GM18498 (cell line): ENCODE measurements around the gene LRRC75A.

Experiments used
- ATAC-seq: cut with Tn5 transposase; IDR thresholded peaks from one replicate; pipeline ENCODE4 v1.9.1; 2021; ENCODE audit warnings: mild to moderate bottlenecking, moderate library complexity; ENCODE audit not compliant: unreplicated experiment

The LRRC75A gene

GRCh38 chr17:16494059-16494458 lies 2.1 kb upstream of the LRRC75A start:
- no peak for ATAC-seq

DNA sequence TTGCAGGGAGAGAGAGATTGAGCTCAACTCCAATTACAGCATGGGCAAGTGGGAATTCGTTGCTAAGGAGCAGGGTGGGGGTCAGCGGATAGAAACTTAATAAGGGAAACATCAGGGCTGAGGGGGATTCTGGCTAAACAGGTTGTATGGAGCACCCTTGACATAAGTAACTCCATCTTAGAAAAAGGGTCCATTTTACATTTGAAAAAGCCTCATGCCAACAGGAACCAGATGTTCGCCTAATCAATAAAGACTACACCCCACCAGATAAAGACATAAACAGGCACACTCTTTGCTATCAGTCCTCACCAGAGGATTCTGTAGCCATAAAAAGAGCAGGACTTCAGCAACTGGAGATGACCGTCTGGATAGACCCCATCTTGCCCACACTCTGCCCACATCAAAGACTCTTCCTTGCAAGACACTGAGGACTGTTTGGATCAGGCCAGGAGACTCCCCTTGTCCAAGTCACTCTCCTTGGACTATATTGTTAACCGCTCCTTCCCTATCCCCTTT lies 1.6 kb upstream of the LRRC75A start:
- ATAC-seq = no peak

GRCh38 chr17:16492613-16493530 lies 879 bp upstream of the LRRC75A start:
- ATAC-seq = no peak

DNA sequence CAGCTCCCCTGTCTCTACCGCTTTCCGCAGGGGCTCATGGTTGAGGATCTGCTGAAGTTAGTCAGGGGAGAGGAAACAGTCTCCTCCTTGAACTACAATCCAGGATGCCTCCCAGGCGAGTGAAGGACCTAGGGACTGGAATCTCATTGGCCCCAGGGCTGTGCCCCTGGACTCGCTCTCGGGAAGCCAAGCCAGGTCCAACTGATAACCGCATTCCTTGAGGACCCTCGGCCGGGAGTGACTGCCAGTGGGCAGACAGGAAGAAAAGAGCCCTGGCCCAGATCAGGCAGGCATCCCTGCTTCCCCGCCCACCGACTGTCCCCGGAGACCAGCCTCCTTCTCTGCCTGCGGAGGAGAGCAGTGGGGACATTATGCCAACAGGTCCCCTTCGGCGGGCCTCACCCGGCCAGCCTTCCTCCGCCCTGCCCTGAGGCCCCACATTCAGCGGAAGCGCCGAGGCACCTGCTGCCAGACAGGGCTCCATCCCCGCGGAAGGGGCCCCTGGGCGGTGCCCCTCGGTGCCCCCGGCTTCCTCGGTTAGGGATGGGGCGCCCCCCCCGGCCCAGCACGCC lies 776 bp downstream of the LRRC75A start:
- ATAC-seq = peak; percentile 12

- ATAC-seq = no peak
These were observed 2.6 kb downstream of the LRRC75A start for GRCh38 chr17:16489431-16489830.

DNA sequence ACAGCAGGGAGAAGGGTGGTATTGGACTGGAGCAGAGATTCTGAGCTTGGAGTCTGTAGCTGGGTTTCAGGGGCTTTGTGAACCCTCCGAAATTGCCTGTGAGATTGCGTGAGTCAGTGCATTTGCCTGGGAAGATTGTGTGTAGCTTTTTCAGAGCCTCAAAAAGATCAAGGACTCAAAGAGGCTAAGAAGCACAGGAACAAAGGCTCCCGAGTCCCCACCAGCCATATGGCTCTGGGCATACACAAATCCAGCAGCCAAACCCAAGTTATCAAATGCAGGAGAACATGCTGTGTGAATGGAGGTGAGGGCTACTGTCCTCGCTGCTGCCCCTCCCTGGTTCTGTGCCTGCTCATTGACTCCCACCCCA lies 3.0 kb downstream of the LRRC75A start:
- ATAC-seq = no peak

GRCh38 chr17:16488186-16488967 lies 3.6 kb downstream of the LRRC75A start:
- ATAC-seq = no peak

- ATAC-seq = no peak
These were observed 5.4 kb downstream of the LRRC75A start for GRCh38 chr17:16486373-16487250.

GRCh38 chr17:16484445-16485175 lies 7.4 kb downstream of the LRRC75A start:
- no peak for ATAC-seq

GRCh38 chr17:16483021-16483645 lies 8.9 kb downstream of the LRRC75A start:
- no peak for ATAC-seq

DNA sequence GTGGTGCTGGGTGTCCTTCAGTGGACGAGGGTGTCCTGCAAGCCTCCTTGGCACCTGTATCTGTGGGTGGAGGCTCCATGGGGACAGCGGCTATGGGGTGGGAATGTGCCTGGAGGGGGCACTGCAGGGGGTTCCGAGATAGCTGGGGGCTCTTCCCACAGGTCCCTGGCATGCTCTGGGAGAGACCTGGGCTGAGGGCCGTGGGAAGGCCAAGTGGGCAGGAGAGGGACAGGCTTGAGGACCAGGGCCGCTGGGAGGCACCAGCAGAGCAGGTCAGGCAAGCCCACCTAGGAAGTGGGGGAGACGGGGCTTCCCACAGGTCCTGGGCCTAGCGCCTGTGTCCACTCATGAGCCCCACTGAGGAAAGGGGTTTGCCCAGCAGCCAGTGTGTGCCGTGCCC lies 9.7 kb downstream of the LRRC75A start:
- no peak for ATAC-seq

DNA sequence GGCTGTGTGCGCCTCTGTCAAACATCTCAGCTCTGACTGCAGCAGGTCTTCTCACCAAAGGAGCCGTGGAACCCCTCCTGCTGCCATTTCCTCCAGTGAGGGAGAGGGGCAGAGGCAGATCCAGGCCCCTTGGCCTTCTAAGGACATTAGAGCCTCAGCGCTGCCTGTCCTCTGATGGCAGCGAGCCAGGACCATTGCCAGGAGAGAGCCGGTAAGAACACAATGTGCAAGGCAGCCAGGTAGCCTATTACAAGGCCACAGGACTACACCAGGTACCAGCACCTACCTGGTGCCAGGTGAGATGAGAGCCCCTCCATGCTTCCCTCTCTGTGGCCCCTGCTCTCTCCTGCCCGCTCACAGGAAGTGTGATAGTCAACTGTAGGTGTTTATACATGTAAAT lies 11.0 kb downstream of the LRRC75A start:
- ATAC-seq = no peak

DNA sequence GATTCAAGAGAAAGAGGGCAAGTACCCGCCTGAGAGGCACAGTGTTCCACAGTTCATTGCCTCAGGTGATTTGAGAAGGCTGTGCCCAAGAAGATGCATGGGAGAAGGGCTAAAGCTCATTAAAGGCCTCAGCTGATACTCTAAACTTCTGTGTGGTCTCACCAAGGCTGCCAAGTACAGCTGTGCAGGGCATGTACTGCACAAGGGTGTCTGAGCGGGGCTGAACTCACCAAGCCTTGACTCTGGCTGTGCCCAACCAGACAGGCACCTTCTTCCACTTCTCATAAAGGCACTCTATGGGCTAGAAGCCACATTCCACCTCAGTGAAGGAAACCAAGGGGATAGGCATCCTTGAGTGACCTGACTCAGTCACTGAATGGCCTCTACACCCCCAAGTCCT lies 12.7 kb downstream of the LRRC75A start:
- no peak for ATAC-seq

GRCh38 chr17:16478649-16479048 lies 13.3 kb downstream of the LRRC75A start:
- no peak for ATAC-seq

DNA sequence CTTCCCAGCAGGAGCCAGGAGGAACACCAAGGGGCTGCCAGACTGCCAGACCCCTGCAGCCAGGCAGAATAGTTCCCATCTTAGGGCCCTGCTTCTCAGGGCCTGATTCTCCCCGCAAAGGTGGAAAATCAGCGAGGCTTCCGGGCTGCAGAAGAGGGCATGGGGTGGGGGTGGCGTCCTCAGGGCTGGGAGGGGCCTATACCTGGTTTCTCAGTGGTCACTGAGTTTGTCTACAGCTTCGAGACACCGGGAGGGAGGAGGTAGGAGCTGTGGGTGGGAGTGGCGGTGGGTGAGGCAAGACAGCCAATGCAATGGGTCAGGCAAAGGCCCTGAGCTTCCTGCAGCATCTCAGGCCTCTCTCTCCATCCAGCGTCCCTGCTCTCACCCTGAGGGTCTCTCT lies 14.3 kb downstream of the LRRC75A start:
- no peak for ATAC-seq

- no peak for ATAC-seq
These were observed 14.7 kb downstream of the LRRC75A start for GRCh38 chr17:16477255-16477654.

GRCh38 chr17:16475179-16475704 lies 16.8 kb downstream of the LRRC75A start:
- no peak for ATAC-seq

- no peak for ATAC-seq
These were observed 17.8 kb downstream of the LRRC75A start for GRCh38 chr17:16474012-16474725.
